ENCODE data around the gene LFNG. TPM values are rescaled to one million over a fixed set of nuclear protein-coding genes. Genes with fewer than 3 reads are reported as not detected.

LFNG gene
- total RNA-seq, 2 donors from 2014 or later, result 48.3 to 70.1 TPM

DNA sequence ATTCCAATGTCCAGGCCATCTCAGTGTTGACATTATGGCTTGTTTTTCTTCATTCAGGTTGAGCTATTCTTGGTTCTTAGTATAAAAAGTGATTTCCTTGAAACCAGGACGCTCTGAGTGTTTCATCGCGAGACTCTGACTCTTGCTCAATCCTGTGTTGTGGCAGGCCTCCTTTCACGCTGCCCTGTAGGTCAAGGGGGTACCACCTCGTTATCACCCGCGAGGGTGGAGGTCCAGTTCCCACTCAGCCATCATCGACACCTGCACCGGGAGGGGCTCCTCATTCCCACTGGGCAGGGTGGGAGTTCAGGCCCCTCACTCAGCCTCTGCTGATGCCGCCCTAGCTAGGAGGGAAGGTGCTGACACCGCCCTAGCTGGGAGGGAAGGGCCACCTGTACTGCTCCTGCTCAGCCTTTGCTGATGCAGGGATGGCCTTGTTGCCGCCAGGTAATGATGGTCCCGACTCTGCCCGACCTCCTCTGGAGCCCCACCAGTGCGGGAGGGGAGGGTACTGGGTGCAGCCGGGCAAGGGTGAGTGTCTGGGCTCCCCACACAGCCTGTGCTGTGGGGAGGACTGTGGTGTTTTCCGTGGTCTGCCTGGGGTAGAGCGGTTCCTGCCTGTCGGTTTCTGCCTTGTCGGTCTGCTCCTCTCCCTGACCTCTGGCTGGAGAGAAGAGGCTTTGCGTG lies 55.6 kb downstream of the LFNG start:
- no peak for ATAC-seq

DNA sequence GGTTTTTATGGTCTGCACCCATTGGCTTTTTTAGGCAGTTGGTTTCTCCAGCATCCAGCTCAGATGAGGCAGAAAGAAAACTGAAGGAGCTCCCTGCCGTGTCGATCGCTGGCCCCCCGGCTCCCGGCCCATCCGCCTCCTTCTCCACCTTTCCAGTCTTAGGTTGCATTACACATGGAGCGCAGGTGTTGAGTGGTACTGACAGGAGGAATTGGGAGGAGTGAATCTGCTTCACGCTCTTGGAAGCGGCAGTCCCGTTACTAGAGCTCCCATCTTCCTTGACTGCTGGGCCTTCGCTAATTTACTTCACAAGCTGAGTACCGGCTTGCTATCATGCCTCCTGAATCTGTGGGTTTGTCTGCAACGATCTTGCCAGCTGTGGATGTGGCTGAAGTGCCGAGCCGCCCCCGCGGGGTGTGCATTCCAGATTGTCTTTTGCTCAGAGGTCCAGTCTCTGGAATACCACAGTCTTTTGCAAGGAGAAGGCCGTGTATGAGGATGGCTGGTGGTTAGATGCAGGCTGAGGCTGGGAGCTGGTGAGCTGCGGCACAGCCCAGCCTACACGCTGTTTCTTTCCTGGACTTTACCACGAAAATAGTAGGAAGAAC lies 56.3 kb downstream of the LFNG start:
- intact Hi-C loops (cut with DNase I, micrococcal nuclease), result no loop called here
- no peak for ATAC-seq
- no peak for DNase-seq

More for the DNA sequence above, 55.6 kb downstream of the LFNG start:
- DNase-seq, result no peak
- intact Hi-C loops (cut with DNase I, micrococcal nuclease), result no loop called here

DNA sequence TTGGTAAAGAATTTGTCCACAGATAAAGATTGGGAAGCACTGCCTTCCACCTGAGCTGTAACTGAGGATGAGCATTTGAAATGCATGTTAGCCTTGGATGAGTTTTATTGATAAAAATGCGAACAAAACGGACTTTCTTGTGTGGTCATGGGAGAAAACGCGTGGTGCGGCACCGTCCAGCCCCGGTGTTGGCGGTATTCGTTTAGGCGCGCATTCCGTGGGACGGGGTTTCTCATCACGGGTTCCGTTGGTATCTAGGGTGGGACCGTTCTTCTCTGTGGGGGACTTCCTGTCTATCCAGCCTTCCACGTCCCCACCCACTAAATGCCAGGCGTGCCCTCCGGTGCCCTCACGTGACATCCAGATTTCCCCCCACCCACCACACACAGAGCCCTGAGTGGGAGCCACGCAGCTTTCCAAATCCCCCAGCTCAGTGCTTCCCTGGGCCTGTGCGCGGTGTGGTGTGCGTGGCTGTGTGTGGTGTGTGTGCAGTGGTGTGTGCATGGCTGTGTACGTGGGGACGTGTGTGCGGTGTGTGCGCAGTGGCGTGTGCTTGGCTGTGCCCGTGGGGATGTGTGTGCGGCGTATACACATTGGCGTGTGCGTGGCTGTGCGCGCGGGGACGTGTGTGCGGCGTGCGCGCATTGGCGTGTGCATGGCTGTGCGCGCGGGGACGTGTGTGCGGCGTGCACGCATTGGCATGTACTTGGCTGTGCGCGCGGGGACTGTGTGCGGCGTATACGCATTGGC lies 57.3 kb downstream of the LFNG start:
- ATAC-seq (no peak), DNase-seq (no peak)
- intact Hi-C loops (cut with DNase I, micrococcal nuclease), result no loop called here

Small RNA genes within 50 kb of the gene (microRNA-seq; reads per million reads assigned to microRNA genes)
- 0 reads per million in 2 donors for gene MIR4648

Other genes starting within 250 kb of the LFNG start
- 10 to 100 TPM; 21.8 to 38.0 TPM for gene SNX8, start 205.3 kb upstream of the LFNG start, total RNA-seq
- gene EIF3B, start 164.9 kb upstream of the LFNG start, total RNA-seq, result 100 to 1,000 TPM in 1 of 2 donors, 10 to 100 TPM in 1; 90.4 to 105 TPM
- gene CHST12, start 116.2 kb upstream of the LFNG start, total RNA-seq, result 10 to 100 TPM; 11.5 to 12.6 TPM
- gene GRIFIN, start 43.4 kb upstream of the LFNG start, total RNA-seq, result not detected
- 10 to 100 TPM; 21.8 to 21.9 TPM for gene BRAT1, start 35.8 kb downstream of the LFNG start, total RNA-seq
- 10 to 100 TPM; 28.5 to 30.5 TPM for gene IQCE, start 39.2 kb downstream of the LFNG start, total RNA-seq
- 10 to 100 TPM; 31.3 to 51.0 TPM for gene TTYH3, start 112.2 kb downstream of the LFNG start, total RNA-seq
- under 1 TPM in 1 of 2 donors, not detected in 1; 0.28 TPM for gene AMZ1, start 168.4 kb downstream of the LFNG start, total RNA-seq